ENCODE measurements around the gene ELOVL6. TPM values are rescaled to one million over a fixed set of nuclear protein-coding genes. Genes with fewer than 3 reads are reported as not detected.
A peak's percentile ranks its signal among the peaks of the same experiment; 100 is the strongest.

The ELOVL6 gene
- total RNA-seq, 1 donor from 2014 or later: 25.5 TPM

- Histone ChIP-seq H3K27ac (ENCODE audit: low read depth, low read length) (no peak overlapping the region), H2AFZ (ENCODE audit: low read depth, low read length) (no peak overlapping the region), H3K27me3 (ENCODE audit: insufficient read depth, low read length) (no peaks in the 10 kb centered on the region), H3K79me2 (ENCODE audit: insufficient read depth, low read length) (no peaks in the 10 kb centered on the region), H3K9me3 (ENCODE audit: insufficient read depth, low read depth, low read length) (no peaks in the 10 kb centered on the region), H3K4me1 (ENCODE audit: insufficient read depth, low read length) (no peaks in the 10 kb centered on the region), H3K4me2 (ENCODE audit: low read length) (no peak overlapping the region), H4K20me1 (ENCODE audit: insufficient read depth, low read length) (no peaks in the 10 kb centered on the region), H3K36me3 (ENCODE audit: insufficient read depth, low read length) (no peaks in the 10 kb centered on the region), H3K9ac (ENCODE audit: low read length) (no peak overlapping the region), H3K4me3 (ENCODE audit: insufficient read depth, low read depth, low read length) (no peak overlapping the region)
- Mint-ChIP-seq H3K9me3 (ENCODE audit: unreplicated experiment) (no peaks in the 10 kb centered on the region), H3K36me3 (ENCODE audit: low read depth, unreplicated experiment) (no peaks in the 10 kb centered on the region), H3K4me1 (ENCODE audit: low read depth, unreplicated experiment) (no peaks in the 10 kb centered on the region), H3K27ac (ENCODE audit: unreplicated experiment) (no peak overlapping the region), H3K4me3 (ENCODE audit: unreplicated experiment) (no peak overlapping the region), H3K27me3 (ENCODE audit: low read depth, unreplicated experiment) (peaks cover 3% of the 10 kb centered on the region)
- DNase-seq (ENCODE audit: low read depth): no peak
- TF ChIP-seq EZH2 (IDR thresholded peaks at IDR 0.05; ENCODE audit: insufficient read depth, low read length) (no peak), CTCF (IDR thresholded peaks at IDR 0.05; ENCODE audit: insufficient read depth, low read depth, low read length) (no peak)
- FAIRE-seq: no peak
Observed at GRCh38 chr4:110231869-110232268, 33.5 kb upstream of the ELOVL6 start.

GRCh38 chr4:110229266-110229665 lies 30.9 kb upstream of the ELOVL6 start:
- Mint-ChIP-seq H3K4me3 (ENCODE audit: unreplicated experiment) (no peak overlapping the region), H3K4me1 (ENCODE audit: low read depth, unreplicated experiment) (peaks cover 4% of the 10 kb centered on the region), H3K36me3 (ENCODE audit: low read depth, unreplicated experiment) (no peaks in the 10 kb centered on the region), H3K27me3 (ENCODE audit: low read depth, unreplicated experiment) (no peaks in the 10 kb centered on the region), H3K27ac (ENCODE audit: unreplicated experiment) (no peak overlapping the region), H3K9me3 (ENCODE audit: unreplicated experiment) (no peaks in the 10 kb centered on the region)
- DNase-seq (ENCODE audit: low read depth) (no peak), FAIRE-seq (no peak)
- Histone ChIP-seq H3K9me3 (ENCODE audit: insufficient read depth, low read depth, low read length) (no peaks in the 10 kb centered on the region), H3K4me1 (ENCODE audit: insufficient read depth, low read length) (no peaks in the 10 kb centered on the region), H2AFZ (ENCODE audit: low read depth, low read length) (no peak overlapping the region), H3K27ac (ENCODE audit: low read depth, low read length) (no peak overlapping the region), H3K36me3 (ENCODE audit: insufficient read depth, low read length) (no peaks in the 10 kb centered on the region), H4K20me1 (ENCODE audit: insufficient read depth, low read length) (no peaks in the 10 kb centered on the region), H3K27me3 (ENCODE audit: insufficient read depth, low read length) (no peaks in the 10 kb centered on the region), H3K4me3 (ENCODE audit: insufficient read depth, low read depth, low read length) (no peak overlapping the region), H3K9ac (ENCODE audit: low read length) (no peak overlapping the region), H3K4me2 (ENCODE audit: low read length) (no peak overlapping the region), H3K79me2 (ENCODE audit: insufficient read depth, low read length) (no peaks in the 10 kb centered on the region)
- TF ChIP-seq CTCF (IDR thresholded peaks at IDR 0.05; ENCODE audit: insufficient read depth, low read depth, low read length) (no peak), EZH2 (IDR thresholded peaks at IDR 0.05; ENCODE audit: insufficient read depth, low read length) (no peak)

- Mint-ChIP-seq H3K4me1 (ENCODE audit: low read depth, unreplicated experiment) (peaks cover 7% of the 10 kb centered on the region), H3K9me3 (ENCODE audit: unreplicated experiment) (no peaks in the 10 kb centered on the region), H3K27me3 (ENCODE audit: low read depth, unreplicated experiment) (no peaks in the 10 kb centered on the region), H3K36me3 (ENCODE audit: low read depth, unreplicated experiment) (no peaks in the 10 kb centered on the region), H3K27ac (ENCODE audit: unreplicated experiment) (no peak overlapping the region), H3K4me3 (ENCODE audit: unreplicated experiment) (no peak overlapping the region)
- Histone ChIP-seq H3K36me3 (ENCODE audit: insufficient read depth, low read length) (no peaks in the 10 kb centered on the region), H3K9me3 (ENCODE audit: insufficient read depth, low read depth, low read length) (no peaks in the 10 kb centered on the region), H3K27ac (ENCODE audit: low read depth, low read length) (no peak overlapping the region), H2AFZ (ENCODE audit: low read depth, low read length) (no peak overlapping the region), H4K20me1 (ENCODE audit: insufficient read depth, low read length) (no peaks in the 10 kb centered on the region), H3K79me2 (ENCODE audit: insufficient read depth, low read length) (no peaks in the 10 kb centered on the region), H3K4me1 (ENCODE audit: insufficient read depth, low read length) (no peaks in the 10 kb centered on the region), H3K4me2 (ENCODE audit: low read length) (no peak overlapping the region), H3K4me3 (ENCODE audit: insufficient read depth, low read depth, low read length) (no peak overlapping the region), H3K27me3 (ENCODE audit: insufficient read depth, low read length) (no peaks in the 10 kb centered on the region), H3K9ac (ENCODE audit: low read length) (no peak overlapping the region)
- DNase-seq (ENCODE audit: low read depth) (peak; percentile 57), FAIRE-seq (no peak)
- no peak for TF ChIP-seq CTCF (IDR thresholded peaks at IDR 0.05; ENCODE audit: insufficient read depth, low read depth, low read length)
- TF ChIP-seq EZH2 (IDR thresholded peaks at IDR 0.05; ENCODE audit: insufficient read depth, low read length): no peak
Observed at GRCh38 chr4:110224812-110225211, 26.4 kb upstream of the ELOVL6 start.
